Sigmoid colon (tissue), 4 donors: ENCODE measurements around the gene GALNT17.

Source experiments
- EP300 ChIP-seq, 4 donors: sonication (generic); formaldehyde crosslinking; IDR thresholded peaks; one replicate each; pipeline ENCODE4 v1.6.1; 2017; ENCODE audit warnings: antibody characterized with exemption in 4 of 4
- POLR2A ChIP-seq, 2 donors: fragments of 450-650 bp; IDR thresholded peaks; one replicate each; pipeline ENCODE4 v1.6.1; 2016; ENCODE audit warnings: antibody characterized with exemption in 2 of 2, mild to moderate bottlenecking in 2 of 2, moderate library complexity in 2 of 2
- POLR2AphosphoS5 ChIP-seq, 4 donors: sonication (generic); formaldehyde crosslinking; IDR thresholded peaks; one replicate each; pipeline ENCODE4 v1.6.1; 2017; ENCODE audit warnings: antibody characterized with exemption in 4 of 4
- TF ChIP-seq, protein P1 (sequence below), 4 experiments: fragments of 450-650 bp in 3 of 4; fragments of 200-600 bp in 1 of 4; IDR thresholded peaks; one replicate each; pipeline ENCODE4 v1.5.1; 2016 to 2019; ENCODE audit warnings: antibody characterized with exemption in 4 of 4, mild to moderate bottlenecking in 3 of 4, moderate library complexity in 2 of 4

GRCh38 chr7:71327946-71328345 lies 196.0 kb downstream of the GALNT17 start:
- no peak for TF ChIP-seq EP300 (IDR thresholded peaks at IDR 0.05)
- TF ChIP-seq, protein P1, sequence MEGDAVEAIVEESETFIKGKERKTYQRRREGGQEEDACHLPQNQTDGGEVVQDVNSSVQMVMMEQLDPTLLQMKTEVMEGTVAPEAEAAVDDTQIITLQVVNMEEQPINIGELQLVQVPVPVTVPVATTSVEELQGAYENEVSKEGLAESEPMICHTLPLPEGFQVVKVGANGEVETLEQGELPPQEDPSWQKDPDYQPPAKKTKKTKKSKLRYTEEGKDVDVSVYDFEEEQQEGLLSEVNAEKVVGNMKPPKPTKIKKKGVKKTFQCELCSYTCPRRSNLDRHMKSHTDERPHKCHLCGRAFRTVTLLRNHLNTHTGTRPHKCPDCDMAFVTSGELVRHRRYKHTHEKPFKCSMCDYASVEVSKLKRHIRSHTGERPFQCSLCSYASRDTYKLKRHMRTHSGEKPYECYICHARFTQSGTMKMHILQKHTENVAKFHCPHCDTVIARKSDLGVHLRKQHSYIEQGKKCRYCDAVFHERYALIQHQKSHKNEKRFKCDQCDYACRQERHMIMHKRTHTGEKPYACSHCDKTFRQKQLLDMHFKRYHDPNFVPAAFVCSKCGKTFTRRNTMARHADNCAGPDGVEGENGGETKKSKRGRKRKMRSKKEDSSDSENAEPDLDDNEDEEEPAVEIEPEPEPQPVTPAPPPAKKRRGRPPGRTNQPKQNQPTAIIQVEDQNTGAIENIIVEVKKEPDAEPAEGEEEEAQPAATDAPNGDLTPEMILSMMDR (IDR thresholded peaks at IDR 0.05): no peak
- TF ChIP-seq POLR2AphosphoS5 (IDR thresholded peaks at IDR 0.05): no peak
- no peak for TF ChIP-seq POLR2A (IDR thresholded peaks at IDR 0.05)
